NCI-H2196 (cell line): ENCODE results near the gene RTCB.
A peak's percentile ranks its signal among the peaks of the same experiment; 100 is the strongest.

Source experiments
- DNase-seq: peaks from one replicate; lab custom pipeline; 2025; ENCODE audit not compliant: unreplicated experiment; lab: John Stamatoyannopoulos, UW

Gene RTCB

GRCh38 chr22:32411829-32412592, at the start of gene RTCB:
TSS of gene RTCB (minus strand) at chr22:32412247. CDS start at chr22:32412156, 91 bp downstream.
- peak; percentile 74 for DNase-seq

GRCh38 chr22:32457031-32457430, 45.0 kb upstream of the RTCB start:
- no peak for DNase-seq

- DNase-seq = peak; percentile 3
Observed at GRCh38 chr22:32448980-32449379, 36.9 kb upstream of the RTCB start.

- no peak for DNase-seq
Observed at GRCh38 chr22:32446321-32446720, 34.3 kb upstream of the RTCB start.

GRCh38 chr22:32444068-32444467, 32.0 kb upstream of the RTCB start:
- DNase-seq = no peak

- no peak for DNase-seq
Observed at GRCh38 chr22:32430352-32430751, 18.3 kb upstream of the RTCB start.

- no peak for DNase-seq
Observed at GRCh38 chr22:32426881-32427280, 14.8 kb upstream of the RTCB start.

- DNase-seq = no peak
Observed at GRCh38 chr22:32423664-32424063, 11.6 kb upstream of the RTCB start.

GRCh38 chr22:32422062-32422461, 10.0 kb upstream of the RTCB start:
- no peak for DNase-seq

GRCh38 chr22:32421484-32421883, 9.4 kb upstream of the RTCB start:
- DNase-seq = no peak

GRCh38 chr22:32417906-32418305, 5.9 kb upstream of the RTCB start:
- DNase-seq = no peak

GRCh38 chr22:32416556-32417085, 4.6 kb upstream of the RTCB start:
- no peak for DNase-seq

GRCh38 chr22:32414191-32414590, 2.1 kb upstream of the RTCB start:
- DNase-seq = no peak

GRCh38 chr22:32413719-32414118, 1.7 kb upstream of the RTCB start:
- DNase-seq = no peak

GRCh38 chr22:32411402-32411801, 645 bp downstream of the RTCB start:
- DNase-seq = no peak

GRCh38 chr22:32410459-32410858, 1.6 kb downstream of the RTCB start:
- DNase-seq = no peak

GRCh38 chr22:32409977-32410376, 2.1 kb downstream of the RTCB start:
- no peak for DNase-seq

- no peak for DNase-seq
Observed at GRCh38 chr22:32407936-32408335, 4.1 kb downstream of the RTCB start.

- no peak for DNase-seq
Observed at GRCh38 chr22:32407312-32407711, 4.7 kb downstream of the RTCB start.

- no peak for DNase-seq
Observed at GRCh38 chr22:32404021-32404420, 8.0 kb downstream of the RTCB start.

- no peak for DNase-seq
Observed at GRCh38 chr22:32401486-32401885, 10.6 kb downstream of the RTCB start.

GRCh38 chr22:32396746-32397145, 15.3 kb downstream of the RTCB start:
- no peak for DNase-seq

GRCh38 chr22:32396255-32396654, 15.8 kb downstream of the RTCB start:
- DNase-seq = no peak
